Measurements from ENCODE around the gene CD80.
"Not testable (repeated sequence)": the region's sequence is repeated elsewhere in the genome, so short reads cannot be mapped to it uniquely, and the experiment has no call there.

CD80 gene

GRCh38 chr3:119559441-119559963 lies at the start of gene CD80:
Gene CD80, minus strand, starts transcription at chr3:119559614. Its CDS starts 1,886 bp downstream, at chr3:119557728.
- peak; percentile 11 for DNase-seq

- no peak for DNase-seq
These were observed 49.1 kb upstream of the CD80 start for GRCh38 chr3:119608405-119609000.

DNA sequence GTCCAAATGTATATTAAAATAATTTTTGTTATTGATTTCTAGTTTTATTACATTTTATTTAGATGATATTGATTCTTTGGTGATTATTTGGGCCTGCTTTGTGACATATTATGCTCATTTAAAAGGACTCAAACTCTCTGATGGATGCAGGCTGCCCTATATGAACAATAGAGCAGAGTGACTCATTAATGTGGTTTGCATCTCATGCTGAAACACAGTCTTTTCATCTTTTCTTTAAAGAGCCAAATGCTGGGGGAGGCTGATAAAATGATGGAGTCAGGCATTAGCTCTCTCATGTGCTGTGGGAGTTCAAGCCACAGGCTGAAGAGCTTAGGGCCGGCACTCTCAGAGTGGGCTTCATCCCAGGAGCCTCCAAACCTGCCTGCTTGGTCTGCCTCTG lies 45.5 kb upstream of the CD80 start:
- no peak for DNase-seq

DNA sequence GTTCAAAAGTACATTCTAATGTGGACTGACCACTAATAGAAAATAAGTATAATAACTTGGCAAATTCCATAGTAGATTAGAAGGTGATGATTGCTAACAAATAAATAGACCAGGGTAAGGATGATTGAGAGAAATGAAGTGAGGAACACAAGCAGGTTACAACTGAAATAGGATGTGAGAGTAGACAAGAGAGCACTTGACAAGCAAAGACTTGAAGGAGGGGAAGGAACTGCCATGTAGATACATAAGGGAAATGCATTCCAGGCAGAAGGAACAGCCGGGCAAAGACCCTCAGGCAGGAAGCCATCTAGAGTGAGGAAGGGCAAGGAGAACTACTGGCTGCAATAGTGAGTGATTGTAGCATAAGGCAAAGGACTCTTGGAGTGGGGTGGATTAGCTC lies 43.3 kb upstream of the CD80 start:
- DNase-seq, result no peak

DNA sequence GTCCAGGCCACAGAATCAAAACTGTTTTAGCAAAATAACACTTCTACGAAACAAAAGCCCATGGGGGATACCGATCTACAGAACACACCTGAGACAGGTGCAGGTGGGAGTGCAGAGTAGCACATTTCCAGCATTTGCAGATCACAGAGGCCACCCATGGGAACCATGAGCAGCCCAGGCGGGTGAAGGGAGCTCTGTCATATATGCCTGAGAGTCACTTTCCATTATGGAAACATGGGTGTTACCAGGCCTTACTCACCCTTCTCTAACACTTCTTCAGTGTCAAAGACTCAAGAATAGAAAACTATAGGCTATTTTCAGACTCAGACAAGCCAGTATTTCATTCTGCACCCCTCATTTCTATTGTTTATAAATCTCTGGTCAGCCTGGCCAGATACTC lies 41.7 kb upstream of the CD80 start:
- DNase-seq, result no peak

DNA sequence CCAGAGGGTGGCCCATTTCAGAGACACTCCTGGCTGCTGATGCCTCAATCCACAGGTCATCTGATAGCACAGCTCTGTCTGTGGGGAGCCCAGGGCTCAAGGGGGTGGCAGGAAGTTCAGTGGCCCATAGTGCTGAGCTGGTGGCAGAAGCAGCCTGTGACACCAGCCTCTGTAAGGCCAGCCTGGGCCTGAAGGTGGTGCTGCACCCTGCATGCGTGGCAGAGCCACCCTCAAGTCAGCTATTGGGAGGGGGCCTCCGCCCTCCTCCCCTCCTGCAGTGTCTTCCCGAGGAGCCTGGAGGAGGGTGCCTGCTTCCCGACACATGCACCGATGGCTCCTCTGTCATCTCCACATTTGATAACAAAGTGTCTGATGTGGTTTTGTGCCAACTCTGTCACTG lies 41.3 kb upstream of the CD80 start:
- DNase-seq, result no peak

GRCh38 chr3:119599558-119600174 lies 40.3 kb upstream of the CD80 start:
- no peak for DNase-seq

DNA sequence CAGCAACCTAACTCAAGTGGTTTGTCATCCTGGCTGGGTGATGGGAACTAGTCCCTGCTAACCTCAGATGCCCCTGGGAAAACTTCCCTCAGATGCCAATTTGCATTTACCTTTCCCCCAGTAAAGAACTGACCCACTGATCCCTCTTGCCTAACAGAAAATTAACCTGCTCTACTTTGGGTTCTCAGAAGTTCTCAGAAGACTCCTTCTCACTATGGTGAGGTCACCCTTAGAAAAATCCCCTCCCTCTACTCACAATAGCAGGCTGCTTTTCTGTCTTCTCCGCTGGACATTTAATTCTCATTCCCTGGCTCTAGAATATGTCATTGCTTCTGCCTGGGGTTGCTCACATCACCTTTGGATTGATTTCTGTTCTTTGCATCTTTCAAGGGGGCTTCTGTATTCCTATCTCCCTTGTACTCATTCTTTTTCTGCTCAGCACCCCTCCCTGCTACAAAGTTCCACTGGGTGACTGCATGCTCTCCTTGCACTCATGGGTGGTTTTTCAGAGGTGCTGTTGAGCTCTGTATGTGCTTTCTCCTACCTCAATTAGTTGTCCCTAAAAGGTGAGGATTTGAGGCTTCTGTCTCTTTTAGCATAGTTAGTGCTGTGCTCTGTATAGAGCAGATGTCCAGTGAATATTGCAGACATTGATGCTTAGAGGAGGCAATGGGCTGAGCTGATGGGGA lies 39.1 kb upstream of the CD80 start:
- no peak for DNase-seq

GRCh38 chr3:119597548-119598288 lies 38.3 kb upstream of the CD80 start, which contains the start of gene PLA1A:
Gene PLA1A, plus strand, starts transcription at chr3:119597885. Its CDS starts 29 bp downstream, at chr3:119597914.
- no peak for DNase-seq

DNA sequence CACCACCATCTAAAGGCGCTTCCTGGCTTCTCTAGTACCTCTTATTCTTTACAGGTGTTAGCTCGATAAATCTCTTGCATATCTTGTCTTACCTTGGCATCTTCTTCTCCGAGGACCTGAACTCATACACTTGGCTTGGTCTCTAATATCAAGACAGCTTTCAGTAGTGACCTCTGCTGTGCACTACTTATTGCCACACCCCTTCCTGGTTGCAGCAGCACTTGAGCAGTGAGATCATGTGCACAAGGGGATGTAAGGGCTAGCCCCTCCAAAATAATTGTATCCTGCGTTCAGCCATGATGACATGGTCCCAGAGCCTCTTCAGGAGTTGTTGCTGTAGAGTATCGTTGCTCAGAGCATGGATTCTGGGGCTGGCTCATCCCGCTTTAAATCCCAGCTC lies 37.0 kb upstream of the CD80 start:
- no peak for DNase-seq

- DNase-seq, result no peak
These were observed 36.4 kb upstream of the CD80 start for GRCh38 chr3:119595639-119596334.

- not testable (repeated sequence) for DNase-seq
These were observed 35.5 kb upstream of the CD80 start for GRCh38 chr3:119594929-119595328.

- DNase-seq, result no peak
These were observed 34.7 kb upstream of the CD80 start for GRCh38 chr3:119594066-119594465.

GRCh38 chr3:119592861-119593260 lies 33.4 kb upstream of the CD80 start:
- DNase-seq, result no peak

DNA sequence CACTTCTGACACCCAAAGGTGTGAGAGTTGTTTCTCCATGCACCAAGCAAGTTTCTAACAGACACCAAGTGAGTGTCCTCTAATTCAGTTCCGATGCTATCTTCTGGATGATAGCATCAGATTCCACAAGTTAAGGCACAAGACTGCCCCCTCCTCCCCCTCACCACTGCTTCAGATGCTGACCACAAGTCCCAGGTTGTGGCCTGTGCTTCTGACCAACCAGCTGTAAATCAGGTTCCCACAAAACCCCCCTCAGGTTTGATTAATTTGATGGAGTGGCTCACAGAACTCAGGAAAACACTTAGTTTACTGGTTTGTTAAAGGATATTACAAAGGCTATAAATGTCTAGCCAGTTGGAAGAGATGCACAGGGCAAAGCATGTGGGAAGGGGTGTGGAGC lies 31.3 kb upstream of the CD80 start:
- no peak for DNase-seq

- DNase-seq, result no peak
These were observed 29.8 kb upstream of the CD80 start for GRCh38 chr3:119589102-119589773.

DNA sequence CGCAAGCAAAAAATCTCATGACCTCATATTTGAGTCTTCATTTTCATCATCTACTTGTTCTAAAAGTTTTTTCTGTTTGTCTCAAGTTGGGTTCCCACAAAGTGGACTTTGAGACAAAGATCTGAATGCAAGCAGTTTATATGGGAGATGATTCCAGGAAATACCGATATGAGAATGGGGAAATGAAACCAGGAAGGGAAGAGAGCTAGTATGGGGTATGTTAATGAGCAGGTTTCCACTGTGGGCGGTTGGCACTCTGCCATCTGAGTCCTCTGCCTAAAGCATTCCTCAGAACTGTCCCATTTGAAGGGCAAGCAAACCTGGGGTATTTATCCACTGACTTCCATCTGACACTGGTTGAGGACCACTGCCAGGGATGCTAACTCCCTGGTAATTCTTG lies 28.7 kb upstream of the CD80 start:
- DNase-seq, result no peak

DNA sequence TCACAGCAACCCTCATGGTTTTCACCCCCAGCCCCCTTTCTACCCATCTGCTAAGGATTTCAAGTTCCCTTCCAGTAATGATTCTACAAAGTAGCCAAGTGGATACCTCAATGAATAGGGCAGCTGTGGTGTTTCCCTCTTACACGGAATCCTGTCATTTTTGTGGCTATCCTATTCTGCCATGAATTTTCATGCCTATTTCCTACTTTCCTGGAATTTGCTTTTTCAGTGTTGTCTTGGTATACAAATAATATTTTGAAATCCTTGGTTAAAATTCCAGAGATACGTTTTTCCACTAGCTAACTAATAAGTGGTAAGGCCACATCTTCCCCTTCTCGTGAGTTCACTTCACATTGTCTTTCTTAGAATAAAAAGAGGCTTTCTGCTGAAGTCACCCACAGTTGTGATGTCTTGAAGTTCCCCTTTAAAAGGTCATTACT lies 27.3 kb upstream of the CD80 start:
- DNase-seq, result no peak

DNA sequence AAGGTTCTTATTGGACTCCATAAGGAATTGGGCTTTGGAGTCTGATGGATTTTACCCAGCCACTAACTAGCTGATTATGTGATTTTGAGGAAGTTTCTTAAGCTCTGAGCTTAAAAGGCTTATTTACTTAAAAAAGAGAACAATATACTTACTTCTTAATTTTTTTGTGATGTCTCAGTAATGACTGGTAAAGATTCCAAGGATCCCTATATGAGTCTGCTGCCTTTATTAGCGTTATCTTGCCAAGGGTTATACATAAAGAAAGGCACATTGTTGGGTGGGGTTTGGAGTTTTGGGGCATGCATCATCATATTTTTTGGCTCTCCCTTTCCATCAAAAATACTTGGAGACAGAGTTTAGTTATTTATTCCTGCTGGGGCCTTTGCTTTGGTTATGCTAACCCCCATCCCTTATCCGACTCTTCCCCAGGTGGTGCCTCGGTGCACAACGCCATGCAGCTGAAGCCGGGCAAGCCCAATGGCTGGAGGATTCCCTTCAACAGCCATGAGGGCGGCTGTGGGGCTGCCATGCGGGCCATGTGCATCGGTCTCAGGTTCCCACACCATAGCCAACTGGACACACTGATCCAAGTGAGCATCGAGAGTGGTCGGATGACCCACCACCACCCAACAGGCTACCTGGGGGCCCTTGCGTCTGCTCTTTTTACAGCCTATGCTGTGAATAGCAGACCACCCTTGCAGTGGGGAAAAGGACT lies 26.6 kb upstream of the CD80 start:
- DNase-seq, result no peak

DNA sequence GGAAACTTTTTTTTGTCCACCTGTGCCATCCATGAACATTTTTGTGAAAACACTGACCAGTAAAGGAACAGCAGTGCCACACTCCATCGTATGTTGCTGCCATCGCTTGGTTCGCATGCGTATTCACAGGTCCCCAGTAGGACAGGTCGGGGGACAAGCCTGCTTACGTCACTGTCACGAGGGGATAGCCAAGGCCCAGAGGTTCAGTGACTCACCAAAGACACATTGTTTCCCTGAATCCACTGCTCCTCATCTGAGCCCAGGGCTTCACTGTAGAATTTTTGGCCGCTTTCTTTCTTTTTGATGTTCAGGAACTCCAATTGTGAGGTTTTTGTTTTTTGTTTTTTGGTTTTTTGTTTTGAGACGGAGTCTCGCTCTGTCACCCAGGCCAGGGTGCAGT lies 25.8 kb upstream of the CD80 start:
- DNase-seq, result no peak

DNA sequence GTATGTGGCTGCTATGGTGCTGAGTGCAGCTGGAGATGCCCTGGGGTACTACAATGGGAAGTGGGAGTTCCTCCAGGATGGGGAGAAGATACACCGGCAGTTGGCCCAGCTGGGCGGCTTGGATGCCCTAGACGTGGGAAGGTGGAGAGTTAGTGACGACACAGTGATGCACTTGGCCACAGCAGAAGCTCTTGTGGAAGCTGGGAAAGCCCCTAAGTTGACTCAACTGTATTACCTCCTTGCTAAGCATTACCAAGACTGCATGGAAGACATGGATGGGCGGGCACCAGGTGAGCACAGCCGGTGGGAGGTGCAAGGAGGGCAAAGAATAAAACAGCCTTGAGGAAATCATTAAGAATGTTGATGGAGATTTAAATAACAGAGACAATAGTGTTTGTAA lies 22.8 kb upstream of the CD80 start:
- DNase-seq, result no peak

All from NCI-H1105 treated with DMSO at 0.1 percent for 48 hours (cell line).